DND-41 (cell line): ENCODE measurements around the gene DHX29.

Source experiments
- CTCF ChIP-seq: IDR thresholded peaks from 2 replicates; pipeline ENCODE4 v1.5.1; 2012; ENCODE audit warnings: borderline replicate concordance, low read length, moderate library complexity, mild to moderate bottlenecking; ENCODE audit not compliant: poor library complexity, severe bottlenecking; ENCODE audit errors: extremely low read depth
- EZH2 ChIP-seq: IDR thresholded peaks from 3 replicates; pipeline ENCODE4 v1.6.1; 2012; ENCODE audit warnings: borderline replicate concordance, low read depth, mild to moderate bottlenecking, moderate library complexity, low read length, inconsistent platforms; ENCODE audit not compliant: severe bottlenecking

- TF ChIP-seq EZH2: no peak
- no peak for TF ChIP-seq CTCF
These were observed 9.3 kb upstream of the DHX29 start for GRCh38 chr5:55316837-55317236.
